ENCODE data around the gene MTHFD2L.
"Not testable (repeated sequence)": the region's sequence is repeated elsewhere in the genome, so short reads cannot be mapped to it uniquely, and the experiment has no call there.

The MTHFD2L gene

DNA sequence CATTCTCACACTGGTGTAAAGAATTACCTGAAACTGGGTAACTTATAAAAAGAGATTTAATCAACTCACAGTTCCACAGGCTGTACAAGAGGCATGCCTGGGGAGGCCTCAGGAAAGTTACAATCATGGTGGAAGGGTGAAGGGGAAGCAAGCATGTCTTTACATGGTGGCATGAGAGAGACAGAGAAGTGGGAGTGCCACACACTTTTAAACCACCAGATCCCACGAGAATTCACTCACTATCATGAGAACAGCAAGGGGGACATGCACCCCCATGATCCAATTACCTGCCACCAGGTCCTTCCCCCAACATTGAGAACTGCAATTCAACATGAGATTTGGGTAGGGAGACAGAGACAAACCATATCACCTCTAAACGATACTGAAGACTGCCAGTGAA, 173.3 kb downstream of the MTHFD2L start:
- TF ChIP-seq, protein P1, sequence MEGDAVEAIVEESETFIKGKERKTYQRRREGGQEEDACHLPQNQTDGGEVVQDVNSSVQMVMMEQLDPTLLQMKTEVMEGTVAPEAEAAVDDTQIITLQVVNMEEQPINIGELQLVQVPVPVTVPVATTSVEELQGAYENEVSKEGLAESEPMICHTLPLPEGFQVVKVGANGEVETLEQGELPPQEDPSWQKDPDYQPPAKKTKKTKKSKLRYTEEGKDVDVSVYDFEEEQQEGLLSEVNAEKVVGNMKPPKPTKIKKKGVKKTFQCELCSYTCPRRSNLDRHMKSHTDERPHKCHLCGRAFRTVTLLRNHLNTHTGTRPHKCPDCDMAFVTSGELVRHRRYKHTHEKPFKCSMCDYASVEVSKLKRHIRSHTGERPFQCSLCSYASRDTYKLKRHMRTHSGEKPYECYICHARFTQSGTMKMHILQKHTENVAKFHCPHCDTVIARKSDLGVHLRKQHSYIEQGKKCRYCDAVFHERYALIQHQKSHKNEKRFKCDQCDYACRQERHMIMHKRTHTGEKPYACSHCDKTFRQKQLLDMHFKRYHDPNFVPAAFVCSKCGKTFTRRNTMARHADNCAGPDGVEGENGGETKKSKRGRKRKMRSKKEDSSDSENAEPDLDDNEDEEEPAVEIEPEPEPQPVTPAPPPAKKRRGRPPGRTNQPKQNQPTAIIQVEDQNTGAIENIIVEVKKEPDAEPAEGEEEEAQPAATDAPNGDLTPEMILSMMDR (IDR thresholded peaks at IDR 0.05; ENCODE audit: insufficient read depth, low read length, missing control alignments): no peak
- DNase-seq (ENCODE audit: low read depth, low spot score): no peak
- ChIA-PET POLR2A (no interaction called here), CTCF (interaction anchor here (1.1 to 1.5 kb wide), 2 partner anchors 11 to 344 kb away, joined by 3 to 9 read pairs; no protein-coding TSS in a partner anchor)
- no peak overlapping the region for H3K4me3 ChIP-seq (ENCODE audit: low read depth, low read length)

DNA sequence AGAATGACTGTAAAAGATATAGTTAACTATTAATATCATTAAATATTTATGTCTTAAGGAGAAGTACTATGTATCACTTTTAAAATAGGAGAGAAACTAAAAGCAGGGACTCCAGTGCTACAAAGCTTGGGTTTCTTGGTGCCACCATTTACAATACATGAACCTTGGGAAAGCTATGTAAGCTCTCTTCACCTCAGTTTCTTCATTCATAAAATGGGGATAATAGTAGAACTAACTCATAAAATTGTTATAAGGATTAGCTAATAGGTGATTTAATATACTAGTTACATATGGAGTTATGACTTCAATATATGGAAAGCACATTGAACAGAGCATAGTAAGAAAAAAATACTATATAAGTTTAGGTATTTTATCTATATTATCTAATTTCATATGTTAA, 174.0 kb downstream of the MTHFD2L start:
- TF ChIP-seq, protein P1 (IDR thresholded peaks at IDR 0.05; ENCODE audit: insufficient read depth, low read length, missing control alignments): no peak
- DNase-seq (ENCODE audit: low read depth, low spot score): no peak
- CTCF ChIA-PET: interaction anchor here (1.1 to 2.2 kb wide), 3 partner anchors 11 to 343 kb away, joined by 3 to 13 read pairs (median 4); no protein-coding TSS in a partner anchor
- POLR2A ChIA-PET: no interaction called here
- no peak overlapping the region for H3K4me3 ChIP-seq (ENCODE audit: low read depth, low read length)

DNA sequence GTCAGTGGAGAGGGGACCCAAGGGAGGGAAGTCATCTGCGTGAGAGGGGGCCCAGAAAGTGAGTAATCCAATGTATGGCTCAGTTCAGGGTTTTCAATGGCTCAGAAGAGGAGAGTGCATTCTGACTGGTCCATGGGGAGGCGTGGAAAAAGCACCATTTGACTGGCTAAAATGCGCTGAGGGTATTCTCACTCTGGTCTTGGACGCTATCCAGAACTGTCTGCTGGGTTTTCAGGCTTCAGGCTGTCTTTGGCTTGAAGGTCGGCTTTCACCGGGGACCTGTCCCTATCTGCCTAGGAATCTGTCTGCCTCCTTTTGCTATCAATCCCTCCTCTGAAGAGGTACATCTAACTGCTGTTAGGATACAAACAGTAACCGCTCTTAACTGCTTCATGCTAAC, 176.7 kb downstream of the MTHFD2L start:
- ChIA-PET CTCF (no interaction called here), POLR2A (no interaction called here)
- H3K4me3 ChIP-seq (ENCODE audit: low read depth, low read length): no peak overlapping the region
- TF ChIP-seq, protein P1 (IDR thresholded peaks at IDR 0.05; ENCODE audit: insufficient read depth, low read length, missing control alignments): no peak
- no peak for DNase-seq (ENCODE audit: low read depth, low spot score)

DNA sequence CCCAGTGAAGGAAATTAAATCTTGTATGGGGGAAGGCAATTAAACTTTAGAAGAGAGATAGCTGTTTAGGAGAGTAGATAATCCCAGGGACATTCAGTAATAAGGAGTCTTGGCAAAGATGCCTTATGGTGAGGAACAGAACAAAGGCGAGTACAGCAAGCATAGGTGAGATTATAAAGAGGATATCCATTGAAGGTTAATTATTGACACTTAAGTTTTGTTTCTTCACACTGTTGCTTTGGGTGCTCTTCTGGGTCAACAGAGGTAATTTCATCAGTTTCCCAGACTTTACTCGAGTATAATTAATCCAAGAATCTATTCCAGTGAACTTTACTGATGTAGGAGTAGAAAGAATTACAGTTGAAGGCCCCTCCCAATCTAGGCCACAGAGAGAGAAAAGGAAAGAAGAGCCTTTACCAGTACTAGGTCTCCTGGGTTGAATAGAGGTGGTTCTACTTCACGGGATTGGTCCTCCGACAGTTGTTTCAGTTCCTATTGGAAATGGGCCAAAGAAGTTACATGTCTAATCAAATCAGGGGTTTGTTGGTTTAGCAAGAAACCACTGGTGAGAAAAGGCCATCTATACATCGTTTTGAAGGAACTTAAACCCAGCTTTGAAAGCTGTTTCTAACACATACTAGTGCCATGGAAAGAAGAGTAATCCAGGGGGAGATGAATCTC, 177.6 kb downstream of the MTHFD2L start:
- no peak for DNase-seq (ENCODE audit: low read depth, low spot score)
- no peak overlapping the region for H3K4me3 ChIP-seq (ENCODE audit: low read depth, low read length)
- ChIA-PET POLR2A (no interaction called here), CTCF (no interaction called here)
- TF ChIP-seq, protein P1 (IDR thresholded peaks at IDR 0.05; ENCODE audit: insufficient read depth, low read length, missing control alignments): no peak

DNA sequence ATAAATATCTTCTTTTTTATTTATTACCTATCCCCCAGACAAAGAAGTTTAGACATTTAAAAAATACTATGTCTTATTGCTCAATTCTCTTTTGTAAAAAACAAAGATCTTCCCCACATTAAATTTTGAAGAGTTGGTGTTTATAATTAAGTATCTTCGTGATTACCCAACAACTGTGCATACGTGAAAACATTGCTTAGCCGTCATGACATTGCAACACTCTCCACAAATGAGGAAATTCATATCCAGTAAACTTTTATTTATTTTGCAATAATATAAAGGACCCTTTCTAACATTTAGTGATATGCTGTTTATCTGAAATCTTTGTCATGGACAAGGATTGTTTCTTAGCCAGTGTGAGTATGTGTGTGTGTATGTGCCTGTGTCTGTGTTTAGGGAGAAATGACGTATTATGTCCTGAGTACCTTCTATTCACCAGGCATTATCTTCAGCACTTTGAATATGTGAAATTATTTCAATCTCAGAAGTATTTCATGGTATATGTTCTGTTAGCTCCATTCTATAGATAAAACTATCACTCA, 180.9 kb downstream of the MTHFD2L start:
- ChIA-PET CTCF (interaction anchor here (0.9 to 1.6 kb wide), 3 partner anchors 19 to 337 kb away, joined by 3 to 4 read pairs (median 3); no protein-coding TSS in a partner anchor), POLR2A (no interaction called here)
- H3K4me3 ChIP-seq (ENCODE audit: low read depth, low read length): no peak overlapping the region
- DNase-seq (ENCODE audit: low read depth, low spot score): no peak
- TF ChIP-seq, protein P1 (IDR thresholded peaks at IDR 0.05; ENCODE audit: insufficient read depth, low read length, missing control alignments): no peak

DNA sequence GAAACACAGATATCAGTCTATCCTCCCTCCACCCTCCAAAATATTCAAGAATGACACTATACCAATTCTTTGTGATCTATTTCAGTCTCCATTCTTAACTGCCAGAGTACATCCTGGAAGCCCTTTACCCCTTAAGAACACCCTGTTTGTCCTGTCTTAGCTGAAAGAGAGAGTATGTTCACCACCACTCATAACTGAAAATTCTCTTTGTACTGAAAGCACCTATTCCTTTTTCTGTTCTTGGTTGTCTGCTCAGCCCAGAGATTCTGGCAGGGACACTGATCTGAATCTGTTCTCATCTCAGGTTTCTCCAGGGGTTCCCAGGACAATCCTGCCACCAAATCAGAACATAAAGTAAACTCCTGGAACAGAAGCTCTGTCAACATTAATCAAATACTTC, 181.6 kb downstream of the MTHFD2L start:
- CTCF ChIA-PET: interaction anchor here (1.0 kb wide), 1 partner anchor 193 kb away, joined by 3 read pairs; no protein-coding TSS in a partner anchor
- H3K4me3 ChIP-seq (ENCODE audit: low read depth, low read length): no peak overlapping the region
- POLR2A ChIA-PET: no interaction called here
- TF ChIP-seq, protein P1 (IDR thresholded peaks at IDR 0.05; ENCODE audit: insufficient read depth, low read length, missing control alignments): no peak
- no peak for DNase-seq (ENCODE audit: low read depth, low spot score)

DNA sequence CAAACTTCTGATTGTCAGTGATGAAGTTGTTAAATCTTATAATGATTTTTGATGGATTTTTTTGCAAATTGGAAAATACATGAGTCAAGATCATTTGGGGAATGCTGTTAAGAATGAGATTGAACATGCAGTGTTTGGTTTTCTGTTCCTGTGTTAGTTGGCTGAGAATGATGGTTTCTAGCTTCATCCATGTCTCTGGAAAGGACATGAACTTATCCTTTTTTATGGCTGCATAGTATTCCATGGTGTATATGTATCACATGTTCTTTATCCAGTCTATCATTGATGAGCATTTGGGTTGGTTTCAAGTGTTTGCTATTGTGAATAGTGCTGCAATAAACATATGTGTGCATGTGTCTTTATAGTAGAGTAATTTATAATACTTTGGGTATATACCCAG, 182.5 kb downstream of the MTHFD2L start:
- DNase-seq (ENCODE audit: low read depth, low spot score); POLR2A ChIA-PET; H3K4me3 ChIP-seq (ENCODE audit: low read depth, low read length): not testable (repeated sequence)
- CTCF ChIA-PET: interaction anchor here (1.0 to 2.7 kb wide), 2 partner anchors 192 to 335 kb away, joined by 3 to 9 read pairs; no protein-coding TSS in a partner anchor
